HG02943 (cell line): ENCODE results near the gene CFAP58.

Source experiments
- ATAC-seq: cut with Tn5 transposase; IDR thresholded peaks from one replicate; pipeline ENCODE4 v1.9.1; 2021; ENCODE audit warnings: mild to moderate bottlenecking, low read depth, moderate library complexity; ENCODE audit not compliant: unreplicated experiment

The CFAP58 gene

GRCh38 chr10:104353325-104354048, at the start of gene CFAP58:
Gene CFAP58 (plus strand): TSS chr10:104353833. CDS start chr10:104353898, 65 bp downstream.
- peak; percentile 57 for ATAC-seq

- ATAC-seq = no peak
Measured at GRCh38 chr10:104304356-104304745, 49.3 kb upstream of the CFAP58 start.

- no peak for ATAC-seq
Measured at GRCh38 chr10:104304927-104305326, 48.7 kb upstream of the CFAP58 start.

GRCh38 chr10:104306897-104307296, 46.7 kb upstream of the CFAP58 start:
- ATAC-seq = no peak

- ATAC-seq = no peak
Measured at GRCh38 chr10:104307576-104308438, 45.8 kb upstream of the CFAP58 start.

GRCh38 chr10:104308439-104308903, 45.2 kb upstream of the CFAP58 start:
- ATAC-seq = peak; percentile 76

GRCh38 chr10:104309980-104310978, 43.4 kb upstream of the CFAP58 start:
- ATAC-seq = no peak

- ATAC-seq = no peak
Measured at GRCh38 chr10:104311184-104311720, 42.4 kb upstream of the CFAP58 start.

- ATAC-seq = no peak
Measured at GRCh38 chr10:104314591-104315485, 38.8 kb upstream of the CFAP58 start.

GRCh38 chr10:104315486-104315921, 38.1 kb upstream of the CFAP58 start:
- ATAC-seq = no peak

- no peak for ATAC-seq
Measured at GRCh38 chr10:104316321-104317099, 37.1 kb upstream of the CFAP58 start.

GRCh38 chr10:104317269-104317710, 36.3 kb upstream of the CFAP58 start:
- ATAC-seq = no peak

GRCh38 chr10:104317726-104318299, 35.8 kb upstream of the CFAP58 start:
- no peak for ATAC-seq

- no peak for ATAC-seq
Measured at GRCh38 chr10:104318326-104318725, 35.3 kb upstream of the CFAP58 start.

- no peak for ATAC-seq
Measured at GRCh38 chr10:104318810-104319741, 34.6 kb upstream of the CFAP58 start.

GRCh38 chr10:104321226-104321625, 32.4 kb upstream of the CFAP58 start:
- no peak for ATAC-seq
